Neural crest cell (in vitro differentiated cells): ENCODE data around the gene MAPK8IP3. TPM values are rescaled to one million over a fixed set of nuclear protein-coding genes. Genes with fewer than 3 reads are reported as not detected.

Experiments used
- DNase-seq: peaks from one replicate; pipeline ENCODE4 v3.0.0; 2021; ENCODE audit warnings: low read depth, mixed read lengths, low spot score
- H3K27ac Mint-ChIP-seq: one replicate; pipeline ENCODE4 v1.8.0; 2021; ENCODE audit warnings: mild to moderate bottlenecking, mixed read lengths; ENCODE audit not compliant: unreplicated experiment
- H3K27me3 Mint-ChIP-seq: 2 replicates; pipeline ENCODE4 v1.8.0; 2021; ENCODE audit warnings: low read depth, mild to moderate bottlenecking, mixed read lengths
- H3K36me3 Mint-ChIP-seq: 2 replicates; pipeline ENCODE4 v1.8.0; 2021; ENCODE audit warnings: low read depth, mild to moderate bottlenecking, mixed read lengths
- H3K4me1 Mint-ChIP-seq: 2 replicates; pipeline ENCODE4 v1.8.0; 2021; ENCODE audit warnings: mixed read lengths
- H3K4me3 Mint-ChIP-seq: one replicate; pipeline ENCODE4 v1.8.0; 2021; ENCODE audit warnings: mild to moderate bottlenecking, mixed read lengths
- H3K9me3 Mint-ChIP-seq: 2 replicates; pipeline ENCODE4 v1.8.0; 2021; ENCODE audit warnings: mixed read lengths
- CTCF ChIP-seq: fragments of 200-600 bp; sonication (generic); conservative IDR thresholded peaks from 2 replicates; pipeline ENCODE4 v1.5.0; 2021; ENCODE audit warnings: antibody characterized with exemption, mild to moderate bottlenecking
- total RNA-seq: library from RNA; stranded (reverse); gene quantifications from 2 replicates; pipeline ENCODE4 v1.2.1, GENCODE V29; 2021

MAPK8IP3 gene
- total RNA-seq, 1 donor from 2014 or later: 111 TPM

- Mint-ChIP-seq H3K4me1 (no peaks in the 10 kb centered on the region), H3K36me3 (no peaks in the 10 kb centered on the region), H3K27me3 (no peaks in the 10 kb centered on the region), H3K9me3 (no peaks in the 10 kb centered on the region), H3K27ac (no peak overlapping the region), H3K4me3 (no peak overlapping the region)
- no peak for DNase-seq
- no peak for TF ChIP-seq CTCF
Measured at GRCh38 chr16:1749152-1750117, 43.4 kb downstream of the MAPK8IP3 start.

- no peak for DNase-seq
- Mint-ChIP-seq H3K4me1 (no peaks in the 10 kb centered on the region), H3K27me3 (no peaks in the 10 kb centered on the region), H3K36me3 (no peaks in the 10 kb centered on the region), H3K4me3 (no peak overlapping the region), H3K9me3 (no peaks in the 10 kb centered on the region), H3K27ac (no peak overlapping the region)
- TF ChIP-seq CTCF: no peak
Measured at GRCh38 chr16:1751946-1752345, 46.0 kb downstream of the MAPK8IP3 start.

GRCh38 chr16:1752853-1753252 is 46.9 kb downstream of the MAPK8IP3 start:
- no peak for DNase-seq
- TF ChIP-seq CTCF: no peak
- no peak overlapping the region for H3K4me3 Mint-ChIP-seq
- no peaks in the 10 kb centered on the region for H3K4me1 Mint-ChIP-seq
- H3K27ac Mint-ChIP-seq: no peak overlapping the region
- no peaks in the 10 kb centered on the region for H3K36me3 Mint-ChIP-seq
- H3K27me3 Mint-ChIP-seq: no peaks in the 10 kb centered on the region
- no peaks in the 10 kb centered on the region for H3K9me3 Mint-ChIP-seq

GRCh38 chr16:1754204-1754603 is 48.2 kb downstream of the MAPK8IP3 start:
- no peak for DNase-seq
- TF ChIP-seq CTCF: no peak
- Mint-ChIP-seq H3K36me3 (no peaks in the 10 kb centered on the region), H3K4me3 (no peak overlapping the region), H3K9me3 (no peaks in the 10 kb centered on the region), H3K4me1 (no peaks in the 10 kb centered on the region), H3K27me3 (no peaks in the 10 kb centered on the region), H3K27ac (no peak overlapping the region)

GRCh38 chr16:1757714-1758461 is 51.9 kb downstream of the MAPK8IP3 start:
- peaks cover 3% of the 10 kb centered on the region for H3K36me3 Mint-ChIP-seq
- H3K27ac Mint-ChIP-seq: no peak overlapping the region
- H3K4me3 Mint-ChIP-seq: no peak overlapping the region
- no peaks in the 10 kb centered on the region for H3K27me3 Mint-ChIP-seq
- no peak for DNase-seq
- H3K4me1 Mint-ChIP-seq: no peaks in the 10 kb centered on the region
- TF ChIP-seq CTCF: no peak
- no peaks in the 10 kb centered on the region for H3K9me3 Mint-ChIP-seq
